ENCODE data around the gene ZNF813.
"Not testable (repeated sequence)": the region's sequence is repeated elsewhere in the genome, so short reads cannot be mapped to it uniquely, and the experiment has no call there.

Gene ZNF813

GRCh38 chr19:53467485-53468262, at the start of gene ZNF813:
ZNF813 (plus strand) TSS chr19:53467733; CDS start chr19:53483823, 16,090 bp downstream.
- DNase-seq: peak; percentile 93 to 96

- not testable (repeated sequence) for DNase-seq
Measured at GRCh38 chr19:53420520-53421315, 46.8 kb upstream of the ZNF813 start.

GRCh38 chr19:53422551-53422950, 45.0 kb upstream of the ZNF813 start:
- no peak for DNase-seq

- DNase-seq: not testable (repeated sequence)
Measured at GRCh38 chr19:53423074-53423473, 44.5 kb upstream of the ZNF813 start.

- not testable (repeated sequence) for DNase-seq
Measured at GRCh38 chr19:53423680-53424079, 43.9 kb upstream of the ZNF813 start.

GRCh38 chr19:53424968-53425597, 42.5 kb upstream of the ZNF813 start:
- peak; percentile 67 to 69 for DNase-seq

GRCh38 chr19:53431399-53432087, 36.0 kb upstream of the ZNF813 start, which contains the start of gene ZNF761:
ZNF761 (plus strand) TSS chr19:53431984; CDS start chr19:53447269, 15,285 bp downstream.
- peak; percentile 96 to 97 for DNase-seq

GRCh38 chr19:53432088-53432661, 35.4 kb upstream of the ZNF813 start:
- DNase-seq: no peak

- not testable (repeated sequence) for DNase-seq
Measured at GRCh38 chr19:53443809-53444208, 23.7 kb upstream of the ZNF813 start.

GRCh38 chr19:53447196-53447595, 20.3 kb upstream of the ZNF813 start:
- not testable (repeated sequence) for DNase-seq

- DNase-seq: no peak
Measured at GRCh38 chr19:53455828-53456227, 11.7 kb upstream of the ZNF813 start.

- not testable (repeated sequence) for DNase-seq
Measured at GRCh38 chr19:53460131-53460721, 7.3 kb upstream of the ZNF813 start.

- no peak for DNase-seq
Measured at GRCh38 chr19:53461866-53462265, 5.7 kb upstream of the ZNF813 start.

GRCh38 chr19:53462861-53463260, 4.7 kb upstream of the ZNF813 start:
- no peak for DNase-seq

GRCh38 chr19:53463263-53463662, 4.3 kb upstream of the ZNF813 start:
- DNase-seq: peak in 1 of 2 donors; percentile 3

GRCh38 chr19:53466726-53467484, 628 bp upstream of the ZNF813 start:
- DNase-seq: peak in 1 of 2 donors; percentile 1

GRCh38 chr19:53468628-53469027, 1.1 kb downstream of the ZNF813 start:
- DNase-seq: not testable (repeated sequence)

GRCh38 chr19:53471916-53472315, 4.4 kb downstream of the ZNF813 start:
- DNase-seq: no peak

- DNase-seq: not testable (repeated sequence)
Measured at GRCh38 chr19:53474832-53475231, 7.3 kb downstream of the ZNF813 start.

- not testable (repeated sequence) for DNase-seq
Measured at GRCh38 chr19:53475470-53475869, 7.9 kb downstream of the ZNF813 start.

GRCh38 chr19:53483751-53484150, 16.2 kb downstream of the ZNF813 start:
- DNase-seq: not testable (repeated sequence)
